ENCODE data around the gene PREX1.

PREX1 gene

DNA sequence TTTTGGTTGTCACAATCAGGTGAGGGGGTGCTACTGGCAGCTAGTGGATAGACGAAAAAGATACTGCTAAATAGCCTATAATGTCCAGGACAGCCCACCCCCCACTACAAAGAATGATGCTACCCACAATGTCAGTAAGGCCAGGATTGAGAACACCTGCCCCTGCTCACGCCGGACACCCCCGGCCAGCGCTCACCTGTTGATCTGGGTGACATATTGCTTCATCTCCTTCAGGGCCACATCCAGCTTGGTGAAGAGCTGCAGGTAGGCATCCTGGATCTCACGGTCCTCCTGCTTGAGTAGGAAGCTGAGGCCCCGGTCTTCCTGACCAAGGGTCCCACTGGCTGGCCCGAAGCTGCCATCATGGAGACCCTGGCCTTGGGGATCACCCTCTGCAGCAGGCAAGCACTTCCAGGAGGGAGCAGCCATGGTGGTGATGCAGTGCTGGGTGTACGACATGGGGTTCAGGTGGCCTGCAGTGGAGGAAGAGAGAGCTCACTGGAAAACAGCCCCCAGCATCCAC, 178.6 kb downstream of the PREX1 start:
- DNase-seq: no peak

DNA sequence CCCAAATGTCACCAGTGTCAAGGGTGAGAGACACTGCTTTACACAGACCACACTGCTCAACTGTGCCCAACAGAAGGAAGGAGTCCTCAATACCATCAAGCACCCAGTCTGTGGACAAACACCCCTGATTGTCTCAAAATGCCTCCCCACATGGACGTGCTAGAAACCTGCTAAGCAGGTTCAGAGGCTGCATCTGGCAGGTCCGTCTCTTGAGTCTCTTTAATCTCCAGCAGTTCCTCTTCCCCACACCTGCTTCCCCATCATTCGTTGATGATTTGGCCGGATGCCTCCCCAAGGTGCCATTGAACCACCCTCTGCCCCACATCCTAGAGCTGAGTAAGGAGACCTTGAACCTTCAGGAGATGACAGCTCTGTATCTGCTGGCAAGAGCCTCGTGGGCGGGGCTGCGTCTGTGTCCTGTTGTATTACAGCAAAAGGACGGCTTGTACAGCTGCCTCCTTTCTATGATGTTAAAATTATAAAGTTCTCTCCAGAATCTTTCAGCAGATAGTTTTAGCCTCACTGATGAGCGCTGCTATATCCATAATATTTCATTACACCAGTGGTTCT, 179.2 kb downstream of the PREX1 start:
- DNase-seq: no peak

DNA sequence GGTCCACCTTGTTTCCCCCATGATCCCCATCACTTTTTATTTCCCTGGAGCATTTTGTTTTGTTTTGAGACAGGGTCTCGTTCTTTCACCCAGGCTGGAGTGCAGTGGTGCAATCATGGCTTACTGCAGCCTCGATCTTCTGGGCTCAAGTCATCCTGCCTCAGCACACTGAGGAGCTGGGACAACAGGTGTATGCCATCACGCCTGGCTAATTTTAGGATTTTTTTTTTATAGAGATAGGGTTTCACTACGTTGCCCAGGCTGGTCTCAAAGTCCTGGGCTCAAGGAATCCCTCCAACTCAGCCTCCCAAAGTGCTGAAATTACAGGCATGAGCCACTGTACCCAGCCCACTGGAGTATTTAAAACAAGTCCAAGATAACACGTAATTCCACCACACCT, 179.9 kb downstream of the PREX1 start:
- DNase-seq: no peak

DNA sequence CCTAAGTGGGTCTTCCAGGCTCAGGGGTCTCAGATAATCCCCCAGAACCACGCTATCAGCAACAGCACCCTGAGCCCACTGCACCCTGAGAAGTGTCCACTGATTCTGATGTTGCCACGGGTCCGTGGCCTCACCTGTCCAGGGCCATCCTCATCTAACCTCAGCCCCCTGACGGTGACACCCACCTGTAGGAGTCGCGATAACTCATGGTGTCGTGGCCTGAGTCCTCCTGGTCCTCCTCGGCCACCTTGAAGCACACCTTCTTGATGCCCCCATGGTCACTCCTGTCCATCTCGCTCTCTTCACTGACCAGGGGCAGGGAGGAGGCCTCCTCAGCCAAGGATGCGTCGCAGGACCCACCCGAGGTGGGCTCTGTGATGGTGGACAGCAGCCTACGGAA, 182.1 kb downstream of the PREX1 start:
- DNase-seq: no peak

DNA sequence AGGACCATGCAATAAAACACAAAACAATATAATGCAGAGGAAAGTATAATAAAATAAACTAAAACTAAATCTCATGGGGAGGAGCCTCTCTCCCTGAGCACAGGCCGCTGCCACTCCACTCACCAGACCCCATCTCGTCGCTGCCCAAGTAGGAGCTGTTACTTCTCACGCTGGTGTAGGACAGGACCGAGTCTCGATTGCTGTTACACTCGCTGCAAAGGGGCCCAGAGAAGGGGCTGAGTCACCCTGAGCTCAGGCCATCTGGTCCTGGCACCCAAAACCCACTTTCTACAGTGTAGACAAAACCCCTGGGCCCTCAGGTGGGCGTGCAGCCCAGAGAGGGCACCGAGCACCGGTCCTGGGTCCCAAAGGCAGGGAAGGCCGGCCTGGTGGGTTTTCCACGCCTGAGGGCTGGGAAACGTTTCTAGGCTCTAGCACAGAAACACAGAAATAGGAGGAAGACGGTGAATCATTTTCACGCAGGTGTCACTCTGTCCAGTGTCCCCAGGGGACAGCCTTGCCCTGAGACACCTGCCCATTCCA, 183.4 kb downstream of the PREX1 start:
- no peak for DNase-seq

DNA sequence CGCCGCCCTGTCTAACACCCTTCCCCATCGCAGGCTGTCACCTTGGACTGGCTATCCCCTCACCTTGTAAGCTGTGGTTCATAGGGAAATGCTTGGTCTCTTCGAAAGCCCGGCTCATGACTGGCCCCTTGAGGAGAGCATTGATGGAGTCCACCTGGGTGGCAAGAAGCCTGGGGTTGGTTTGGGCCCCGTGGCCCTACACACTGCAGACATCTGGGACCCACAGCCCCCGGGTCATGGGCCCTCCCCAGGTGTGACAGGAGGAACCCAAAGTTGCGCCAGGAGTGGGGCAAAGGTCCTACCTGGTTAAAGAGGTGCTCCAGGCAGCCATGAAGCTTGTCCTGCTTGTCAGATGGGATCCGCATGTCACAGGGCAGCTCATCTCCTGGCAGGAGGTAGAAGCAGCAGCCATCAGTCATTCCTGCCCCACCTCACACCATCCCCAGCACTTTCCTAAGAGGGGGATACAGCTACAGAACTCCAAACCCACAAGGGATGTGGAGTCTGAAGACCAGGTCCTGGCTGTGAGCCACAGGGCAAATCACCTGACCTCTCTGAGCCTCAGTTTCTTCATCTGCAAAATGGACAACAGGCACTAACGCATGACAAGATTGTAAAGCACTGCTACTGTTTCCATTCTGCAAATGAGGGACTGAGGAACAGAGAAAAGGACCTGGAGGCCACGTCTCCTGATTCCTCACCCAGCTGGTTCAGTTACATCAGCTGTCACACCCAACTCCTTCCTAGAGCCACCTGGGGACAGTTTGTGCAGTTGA, 185.5 kb downstream of the PREX1 start:
- DNase-seq: no peak

DNA sequence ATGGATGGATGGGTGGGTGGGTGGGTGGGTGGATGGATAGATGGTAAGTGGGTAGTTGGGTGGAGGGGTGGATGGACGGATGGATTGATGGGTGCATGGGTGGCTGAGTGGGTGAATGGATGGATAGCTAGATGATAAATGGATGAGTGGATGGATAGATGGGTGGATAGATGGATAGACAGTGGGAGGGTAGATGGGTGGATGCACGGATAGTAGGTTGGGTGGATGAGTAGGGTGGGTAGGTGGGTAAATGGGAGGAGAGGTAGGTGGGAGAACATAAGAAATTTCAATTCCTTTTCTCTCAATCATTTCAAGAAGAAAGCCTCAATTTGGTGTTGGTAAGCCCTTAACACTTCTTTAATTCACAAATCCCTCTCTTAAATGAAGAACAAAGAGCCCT, 186.9 kb downstream of the PREX1 start:
- DNase-seq: no peak

DNA sequence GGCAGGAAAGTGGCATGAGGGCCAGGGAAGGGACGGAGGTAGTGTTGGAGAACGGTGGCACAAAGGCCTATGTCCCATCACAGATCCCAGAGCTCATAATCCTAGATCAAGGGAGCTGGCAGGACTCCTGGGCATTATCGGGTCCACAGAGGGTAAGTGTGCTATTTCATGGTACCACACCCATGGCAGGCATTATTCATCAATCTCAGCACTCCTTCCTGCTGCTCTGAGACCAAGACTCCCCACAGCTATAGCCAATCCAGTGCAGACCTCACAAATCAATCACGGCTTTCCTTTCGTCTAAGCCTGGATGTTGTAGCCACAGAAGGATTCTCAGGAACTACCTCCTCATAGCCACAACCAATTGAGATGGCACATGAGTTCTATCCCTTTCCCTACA, 187.9 kb downstream of the PREX1 start:
- no peak for DNase-seq

DNA sequence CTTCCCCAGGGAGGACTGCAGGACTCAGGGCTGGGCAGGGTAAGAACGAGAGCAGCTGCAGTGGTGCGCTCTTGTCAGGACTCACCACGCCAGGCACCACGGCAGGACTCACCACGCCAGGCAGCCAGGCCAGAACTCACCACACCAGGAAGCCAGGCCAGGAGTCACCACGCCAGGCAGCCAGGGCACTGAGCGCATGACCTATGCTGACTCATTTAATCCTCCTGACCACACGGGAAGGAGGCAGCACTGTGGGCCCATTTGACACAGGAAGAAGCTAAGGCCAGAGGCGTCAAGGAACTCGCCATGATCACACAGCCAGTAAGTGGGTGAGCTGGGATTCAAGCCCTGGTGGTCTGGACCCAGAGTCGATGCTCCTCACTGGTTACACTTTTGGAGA, 189.3 kb downstream of the PREX1 start:
- no peak for DNase-seq

DNA sequence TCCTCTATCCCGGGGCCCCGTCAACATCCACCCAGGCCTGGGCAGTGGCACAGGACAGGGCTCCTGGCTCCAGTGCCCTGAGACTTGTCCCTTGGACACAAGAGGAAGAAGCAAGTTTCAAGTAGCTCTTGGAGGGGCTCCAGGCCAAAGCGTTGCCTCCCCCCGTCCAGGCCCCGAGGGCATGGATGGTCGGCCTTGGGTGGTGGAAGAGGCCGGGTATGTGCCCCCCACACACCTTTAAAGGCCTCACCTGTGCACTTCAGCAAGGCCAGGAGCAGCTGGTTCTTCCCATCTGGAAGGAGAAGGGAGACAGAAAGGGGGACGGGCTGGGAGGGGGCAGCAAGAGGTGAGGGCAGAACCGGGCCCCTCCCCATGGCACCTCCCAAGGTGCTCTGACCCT, 190.3 kb downstream of the PREX1 start:
- DNase-seq: no peak

DNA sequence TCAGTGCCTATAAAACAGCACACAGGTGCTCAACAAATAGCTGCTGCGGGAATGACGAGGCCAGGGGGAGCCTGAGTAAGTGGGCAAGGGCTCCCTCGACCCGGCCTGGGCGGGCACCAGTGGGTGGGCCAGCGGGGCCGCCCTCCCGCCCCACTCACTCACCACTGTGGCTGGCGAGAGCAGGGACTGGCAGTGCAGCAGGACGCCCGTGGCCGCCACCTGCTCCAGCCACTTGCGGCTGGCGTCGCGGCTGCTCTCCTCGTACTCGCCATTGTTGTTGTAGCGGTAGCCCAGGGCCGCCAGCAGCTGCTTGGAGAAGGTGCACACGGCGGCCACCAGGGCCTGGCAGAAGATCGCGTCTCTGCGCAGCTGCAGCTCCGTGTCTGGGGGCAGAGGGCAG, 191.5 kb downstream of the PREX1 start:
- no peak for DNase-seq

DNA sequence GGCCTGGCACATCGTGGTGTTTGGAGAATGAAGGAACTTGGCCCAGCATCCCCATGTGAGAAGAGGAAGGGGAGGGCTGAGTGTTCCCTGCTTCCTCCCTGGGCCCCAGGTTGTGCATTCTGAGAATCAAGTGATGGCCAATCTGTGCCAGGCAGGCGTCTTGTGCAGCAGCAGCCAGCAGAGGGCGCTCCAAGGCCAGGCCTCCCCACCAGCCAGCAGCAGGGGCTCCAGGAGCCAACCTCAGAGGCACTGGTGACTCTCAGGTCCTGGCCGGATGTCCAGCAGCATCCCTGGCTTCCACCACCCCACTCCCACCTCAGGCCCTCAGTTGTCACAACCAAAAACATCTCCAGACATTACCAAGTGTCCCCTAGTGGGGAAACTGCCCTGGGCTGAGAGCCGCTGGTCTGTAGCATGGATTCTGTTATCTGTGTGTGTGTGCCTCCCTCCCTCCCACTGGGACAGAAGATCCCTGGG, 192.0 kb downstream of the PREX1 start:
- DNase-seq: peak; percentile 94

DNA sequence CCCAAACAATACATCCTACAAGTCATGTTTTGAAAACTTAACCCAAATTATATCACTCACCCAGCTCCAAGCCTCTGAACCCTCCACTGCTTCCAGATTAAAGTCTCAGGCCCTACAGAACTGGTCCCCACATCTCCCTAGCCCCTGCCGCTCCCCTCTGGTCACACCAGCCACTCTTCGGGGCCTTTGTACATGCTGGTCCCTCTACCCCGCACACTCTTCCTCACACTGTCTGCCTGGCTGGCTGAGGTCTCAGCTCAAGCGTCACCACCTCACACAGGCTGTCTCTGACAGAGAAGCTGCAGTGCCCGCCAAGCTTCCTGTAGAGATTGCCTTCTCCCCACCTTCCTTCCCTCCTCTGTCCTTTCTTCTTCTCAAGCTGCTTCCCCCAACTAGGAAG, 192.4 kb downstream of the PREX1 start:
- no peak for DNase-seq

DNA sequence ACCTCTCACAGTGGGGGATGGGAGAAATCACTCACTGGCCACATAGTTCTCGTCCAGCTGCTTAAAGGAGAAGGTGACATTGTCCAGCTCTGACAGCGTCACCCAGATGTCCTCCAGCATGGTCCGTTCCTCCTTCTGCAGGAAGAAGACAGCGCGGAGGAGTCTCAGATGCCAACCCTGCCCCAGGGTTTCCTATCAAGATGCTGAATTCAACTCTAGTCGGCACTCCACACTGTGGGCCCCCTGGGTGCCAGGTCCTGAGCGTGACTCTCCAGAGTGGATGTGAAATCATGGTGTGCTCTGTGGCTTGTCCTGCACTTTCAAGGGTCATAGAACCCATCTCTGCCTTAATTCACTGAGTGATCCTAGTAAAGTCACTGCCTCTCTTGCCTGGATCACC, 193.2 kb downstream of the PREX1 start:
- DNase-seq: no peak

DNA sequence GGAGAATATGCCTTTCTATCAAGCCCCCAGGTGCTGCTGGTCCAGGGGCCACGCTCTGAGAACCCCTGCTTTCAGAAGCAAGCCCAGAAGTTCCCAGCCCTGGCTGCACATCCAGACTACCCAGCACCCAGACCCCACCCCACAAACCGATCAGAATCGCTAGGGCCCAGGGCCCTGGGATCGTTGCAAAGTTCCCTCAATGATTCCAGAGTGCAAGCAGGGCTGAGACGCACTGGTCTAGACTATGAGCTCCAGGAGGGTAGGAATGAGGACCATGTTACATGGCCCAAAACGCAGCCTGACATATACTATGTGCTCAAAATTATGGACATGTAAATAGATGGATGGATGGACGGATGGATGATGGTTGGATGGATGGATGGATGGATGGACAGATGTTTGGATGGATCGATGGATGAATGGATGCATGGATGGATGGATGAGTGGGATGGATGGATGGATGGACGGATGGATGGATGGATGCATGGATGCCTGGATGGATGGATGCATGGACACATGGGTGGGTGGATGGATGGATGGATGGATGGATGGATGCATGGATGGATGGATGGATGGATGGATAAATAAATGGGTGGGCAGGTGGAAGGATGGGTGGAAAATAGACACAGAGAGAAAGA, 194.1 kb downstream of the PREX1 start:
- no peak for DNase-seq

DNA sequence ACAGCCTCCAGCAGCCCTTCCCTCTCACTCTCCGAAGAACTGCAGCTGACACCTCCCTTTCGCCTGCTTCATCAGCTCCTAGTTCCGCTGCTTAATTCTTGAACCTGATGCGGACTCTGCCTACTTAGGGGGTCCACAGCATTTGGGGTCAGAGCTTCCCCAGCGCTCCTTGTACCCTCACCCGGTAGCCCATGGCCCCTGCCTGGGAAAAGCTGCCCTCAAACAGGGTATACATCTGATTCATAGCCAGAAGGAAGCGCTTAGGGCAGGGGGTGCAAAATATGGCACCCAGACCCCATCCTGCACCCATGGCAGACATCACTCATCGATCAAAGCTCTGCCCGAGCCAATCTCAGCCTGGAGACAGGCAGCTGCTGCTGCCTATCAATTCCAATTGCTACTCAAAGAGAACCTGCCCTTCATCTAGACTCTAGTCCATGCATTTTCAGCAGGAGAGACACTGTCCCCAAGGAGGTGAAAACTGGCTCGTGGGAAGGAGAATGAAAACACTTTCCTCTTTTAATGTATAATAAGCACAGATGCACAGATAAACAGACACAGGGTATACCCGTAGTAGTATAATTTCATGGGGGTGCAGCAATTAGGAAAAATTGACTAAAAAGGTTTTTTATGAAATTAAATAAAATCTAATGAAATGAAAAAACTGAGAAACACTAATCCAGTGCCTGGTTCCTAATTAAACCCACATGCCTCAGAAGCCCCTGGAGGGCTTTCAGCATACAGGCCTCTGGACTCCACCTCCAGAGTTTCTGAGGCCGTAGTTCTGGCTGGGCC, 194.8 kb downstream of the PREX1 start:
- no peak for DNase-seq

DNA sequence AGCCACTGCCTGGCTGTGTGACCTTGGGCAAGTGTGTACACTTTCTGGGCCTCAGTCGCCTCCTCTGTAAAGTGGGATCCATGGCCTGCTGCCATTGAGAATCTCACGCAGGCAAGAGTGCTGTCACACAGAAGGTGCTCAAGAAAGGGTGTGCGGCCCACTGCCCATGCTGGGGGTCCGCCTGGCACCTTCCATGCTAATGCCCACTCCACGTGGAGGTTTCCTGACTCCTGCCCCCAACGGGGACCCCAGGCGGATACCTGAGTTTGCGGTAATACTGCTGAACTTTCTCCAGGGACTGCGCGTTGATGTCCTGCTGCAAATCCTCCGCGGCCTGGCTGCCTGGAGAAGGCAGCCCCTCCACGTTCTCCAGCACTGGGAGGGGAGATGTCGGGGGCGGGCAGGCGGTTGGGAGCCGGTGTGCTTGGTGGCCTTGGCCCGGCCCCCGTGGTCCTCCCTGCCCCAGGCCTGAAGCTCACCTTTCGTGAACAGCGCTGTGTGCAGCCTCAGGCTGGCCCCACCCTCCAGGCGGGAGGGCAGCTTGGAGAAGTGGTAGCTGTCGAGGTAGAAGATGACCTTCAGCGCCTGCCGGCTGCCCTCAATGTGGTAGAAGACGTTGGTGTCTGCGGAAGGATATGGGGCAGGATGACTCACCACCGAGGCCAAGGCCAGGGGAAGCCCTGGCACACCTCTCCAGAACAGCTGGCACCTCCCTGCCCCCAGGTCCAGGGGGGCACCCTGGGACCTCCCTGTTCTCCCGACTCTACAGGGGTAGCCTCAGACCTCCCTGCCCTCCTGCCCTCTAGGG, 195.6 kb downstream of the PREX1 start:
- DNase-seq: no peak

DNA sequence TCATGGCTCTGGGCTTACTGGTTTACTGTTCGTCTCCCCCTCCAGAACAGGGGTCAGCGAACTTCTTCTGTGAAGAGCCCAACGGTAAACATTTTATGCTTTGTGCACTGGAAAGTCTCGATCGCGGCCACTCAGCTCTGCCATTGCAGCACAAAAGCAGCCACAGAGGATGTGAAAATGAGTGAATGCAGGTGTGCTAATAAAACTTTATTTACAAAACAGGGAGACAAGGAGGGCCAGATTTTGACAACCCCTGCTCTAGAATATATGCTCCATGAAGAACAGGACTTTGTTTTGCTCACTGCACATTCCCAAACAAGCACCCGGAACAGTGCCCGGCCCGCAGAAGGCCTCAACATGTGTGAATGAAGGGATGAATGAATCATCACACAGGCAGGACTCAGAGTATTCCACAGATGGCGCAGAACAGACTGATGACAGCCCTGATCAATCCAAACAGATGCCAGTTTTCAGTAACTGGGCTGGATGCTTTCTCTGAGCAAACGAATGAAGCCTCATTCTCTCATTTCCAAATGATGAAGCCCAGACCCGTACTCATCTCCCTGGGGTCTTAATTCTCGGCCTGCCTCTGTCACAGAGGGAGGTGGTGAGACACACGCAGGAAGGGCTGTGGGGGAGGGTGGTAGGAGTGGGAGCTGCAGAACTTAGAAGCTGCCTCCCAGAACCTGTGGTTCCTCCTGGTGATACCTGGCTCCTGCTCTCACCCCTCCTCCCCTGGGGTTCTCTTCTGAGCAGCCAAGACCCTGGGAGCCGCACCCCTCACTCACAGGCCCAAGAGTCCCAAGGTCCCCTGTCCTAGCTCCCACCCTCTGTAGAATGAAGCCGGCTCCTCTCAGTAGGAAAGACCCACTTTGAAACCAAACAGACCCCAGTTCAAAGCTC, 196.4 kb downstream of the PREX1 start:
- DNase-seq: no peak

DNA sequence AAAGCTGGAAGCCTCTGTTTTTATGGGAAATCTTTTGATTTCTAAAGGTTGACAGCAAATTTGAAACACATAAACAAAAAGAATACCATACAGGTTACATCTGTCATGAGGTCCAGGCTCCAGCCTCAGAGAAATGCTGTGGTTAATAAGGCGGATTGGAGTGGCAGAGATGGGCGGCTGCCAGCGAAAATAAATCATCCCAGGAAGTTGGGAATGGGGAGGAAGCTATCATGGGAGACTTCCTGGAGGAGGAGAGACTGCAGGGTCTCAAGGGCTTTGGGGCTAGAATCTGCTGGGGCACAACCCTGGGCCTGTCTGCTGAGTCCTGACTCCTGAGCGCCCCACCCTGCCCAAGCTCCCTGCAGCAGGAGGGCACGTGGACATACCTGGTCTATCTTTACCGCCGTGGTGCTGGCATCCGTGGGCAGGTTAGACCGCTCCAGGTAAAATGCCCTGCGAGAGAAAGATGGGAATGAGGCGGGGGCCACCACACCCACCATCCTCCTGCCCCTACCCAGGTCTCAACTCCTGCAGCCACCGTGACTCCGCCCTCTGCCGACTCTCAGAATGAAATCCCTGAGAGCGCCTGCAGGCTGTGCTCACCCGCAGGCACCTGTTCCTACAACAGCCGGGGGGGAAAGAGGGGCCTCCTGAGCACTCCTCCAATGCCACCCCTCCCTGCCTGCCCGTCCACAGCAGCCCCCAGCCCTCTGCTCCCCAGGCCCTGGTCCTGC, 197.3 kb downstream of the PREX1 start:
- no peak for DNase-seq

DNA sequence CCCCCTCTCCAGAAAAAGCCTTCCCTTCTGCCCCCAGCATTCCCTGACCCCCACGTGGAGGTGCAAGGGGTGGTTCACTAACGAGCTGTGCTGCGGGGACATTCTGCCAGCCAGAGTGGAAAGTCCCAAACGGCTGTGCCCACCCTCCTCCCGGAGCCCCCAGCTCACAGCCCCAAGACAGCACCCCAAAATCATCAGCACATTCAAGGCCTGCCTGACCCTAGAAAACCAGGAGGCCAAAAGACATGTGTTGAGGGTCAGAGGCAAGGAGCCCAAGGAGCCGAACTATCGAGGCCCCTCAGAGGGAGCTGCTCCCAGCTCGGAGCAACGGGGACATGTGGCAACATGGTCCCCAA, 197.9 kb downstream of the PREX1 start:
- DNase-seq: no peak
